ENCODE measurements around the gene MLPH.
"Not testable (repeated sequence)": the region's sequence is repeated elsewhere in the genome, so short reads cannot be mapped to it uniquely, and the experiment has no call there.

MLPH gene

DNA sequence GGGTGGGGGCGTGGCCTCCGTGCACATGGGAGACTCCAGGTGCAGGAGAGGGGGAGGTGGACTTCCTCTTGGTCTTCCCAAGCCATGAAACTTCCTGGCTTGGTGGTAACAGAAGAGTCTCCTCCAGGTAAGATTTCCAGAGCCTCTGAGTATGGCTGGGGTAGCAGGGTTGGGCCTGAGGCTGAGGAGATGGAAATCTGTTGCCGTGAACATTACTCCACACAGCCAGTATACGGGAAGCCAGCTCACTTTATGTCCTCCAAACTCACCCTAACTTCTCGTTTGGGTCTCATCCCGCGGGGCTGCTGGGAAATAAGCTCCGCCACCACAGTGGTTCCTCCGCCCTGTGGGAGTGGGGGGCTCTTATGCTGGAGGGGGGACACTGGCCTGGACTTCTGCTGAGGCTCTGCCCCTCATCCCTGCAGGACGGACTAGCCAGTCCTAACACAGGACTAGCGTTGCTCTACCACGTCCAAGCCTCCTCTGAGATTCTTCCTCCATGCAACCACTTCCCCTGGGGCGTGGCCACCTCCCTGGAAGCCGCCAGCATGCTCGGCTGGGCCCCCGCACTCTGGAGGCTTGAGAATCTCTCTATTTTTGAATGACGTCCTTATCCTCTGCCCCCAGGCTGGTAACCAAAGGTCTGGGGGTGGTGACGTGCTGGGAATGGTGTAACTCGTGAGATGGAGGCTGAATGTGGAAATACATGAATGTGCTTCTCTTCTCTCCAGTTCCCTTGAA, 104.3 kb downstream of the MLPH start:
- peak in 1 of 2 experiments; percentile 25 for DNase-seq

DNA sequence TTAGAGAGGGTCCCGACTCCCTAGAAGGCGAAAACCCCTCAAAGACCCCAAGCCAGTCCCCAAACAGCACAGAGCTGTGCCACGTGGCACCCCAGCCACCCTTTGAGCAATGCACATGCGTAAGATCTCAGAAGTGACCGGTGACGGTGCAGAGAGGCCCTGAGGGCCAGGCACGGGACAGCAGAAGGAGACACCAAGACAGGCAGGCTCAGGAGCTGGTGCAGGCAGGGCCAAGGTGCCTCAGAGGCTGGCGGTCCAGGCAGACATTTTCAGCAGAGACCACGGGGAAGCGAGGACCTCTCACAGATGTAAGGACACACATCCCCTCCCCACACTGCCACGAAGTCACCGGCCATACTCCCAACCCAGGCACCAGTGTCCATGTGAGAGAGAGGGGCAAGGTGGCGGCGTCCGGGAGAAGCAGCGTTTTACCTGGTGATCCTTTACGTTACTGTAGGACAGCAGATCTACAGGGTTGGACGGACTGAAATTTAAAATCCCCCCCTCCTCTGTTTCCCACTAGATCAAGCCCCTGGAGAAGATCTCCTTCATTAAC, 105.5 kb downstream of the MLPH start:
- no peak for DNase-seq

DNA sequence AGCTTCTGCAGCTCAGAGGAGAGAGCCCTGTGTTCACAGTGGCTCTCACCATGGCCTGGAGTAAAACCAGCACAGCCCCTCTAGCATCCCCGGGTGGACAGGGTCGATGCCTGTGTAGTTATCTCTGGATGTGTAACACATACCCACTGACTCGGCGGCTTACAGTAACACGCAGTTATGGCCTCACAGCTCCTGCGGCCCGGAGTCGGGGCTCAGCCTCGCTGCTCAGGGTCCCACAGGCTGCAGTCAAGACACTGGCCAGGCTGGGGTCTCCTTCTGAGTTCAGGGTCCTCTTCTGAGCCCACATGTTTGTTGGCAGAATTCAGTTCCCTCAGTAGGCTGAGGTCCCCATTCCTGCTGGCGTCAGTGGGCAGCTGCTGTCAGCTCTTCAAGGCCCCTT, 106.0 kb downstream of the MLPH start:
- DNase-seq = no peak

DNA sequence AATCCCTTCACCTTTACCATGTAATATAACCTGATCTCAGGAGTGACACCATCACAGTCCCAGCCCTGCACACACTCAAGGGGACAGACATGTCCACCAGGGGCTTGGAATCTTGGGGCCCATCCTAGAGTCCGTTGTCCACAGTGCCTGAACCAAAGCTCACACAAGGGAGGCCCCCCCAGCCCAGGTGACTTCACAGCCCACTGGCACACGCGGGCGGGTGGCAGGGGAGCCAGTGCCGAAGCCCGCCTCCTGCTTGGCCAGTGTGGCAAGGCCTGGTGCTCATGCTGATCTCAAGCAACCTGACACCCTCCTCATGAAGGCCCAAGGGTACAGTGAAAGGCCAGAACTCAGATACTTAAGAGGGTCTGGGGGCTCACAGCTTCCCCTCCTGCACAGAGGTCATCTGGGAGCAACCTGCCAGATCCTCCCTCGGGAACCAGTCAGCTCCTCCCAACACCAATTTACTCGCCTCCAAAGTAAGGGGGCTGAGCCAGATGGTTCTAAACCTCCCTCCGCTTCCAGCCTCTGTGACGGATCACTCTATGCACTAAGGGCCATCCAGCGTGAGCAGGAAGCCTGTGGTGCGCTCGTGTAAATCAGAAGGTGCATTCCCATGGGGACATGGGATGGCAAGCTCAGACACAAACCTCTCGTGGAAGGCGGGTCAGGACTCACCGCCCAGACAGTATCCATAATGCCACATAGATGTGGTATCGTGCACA, 106.7 kb downstream of the MLPH start:
- DNase-seq = no peak

DNA sequence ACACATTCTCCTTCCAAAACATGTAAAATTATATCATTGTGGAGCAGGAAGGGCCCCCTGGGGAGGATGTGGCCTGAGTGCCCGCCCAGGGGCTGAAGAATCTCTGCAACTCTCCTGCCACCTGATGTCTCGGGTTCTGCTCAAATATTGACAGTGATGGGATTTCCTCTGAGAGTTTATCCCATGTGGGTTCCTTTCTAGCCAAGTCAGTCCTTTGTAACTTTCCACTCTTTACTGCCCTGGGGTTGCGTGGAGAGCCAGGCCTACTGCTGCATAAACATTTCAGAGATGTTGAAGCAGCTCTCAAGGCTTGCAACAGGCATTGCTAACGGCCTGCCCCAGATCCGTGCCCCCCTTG, 107.4 kb downstream of the MLPH start:
- no peak for DNase-seq

DNA sequence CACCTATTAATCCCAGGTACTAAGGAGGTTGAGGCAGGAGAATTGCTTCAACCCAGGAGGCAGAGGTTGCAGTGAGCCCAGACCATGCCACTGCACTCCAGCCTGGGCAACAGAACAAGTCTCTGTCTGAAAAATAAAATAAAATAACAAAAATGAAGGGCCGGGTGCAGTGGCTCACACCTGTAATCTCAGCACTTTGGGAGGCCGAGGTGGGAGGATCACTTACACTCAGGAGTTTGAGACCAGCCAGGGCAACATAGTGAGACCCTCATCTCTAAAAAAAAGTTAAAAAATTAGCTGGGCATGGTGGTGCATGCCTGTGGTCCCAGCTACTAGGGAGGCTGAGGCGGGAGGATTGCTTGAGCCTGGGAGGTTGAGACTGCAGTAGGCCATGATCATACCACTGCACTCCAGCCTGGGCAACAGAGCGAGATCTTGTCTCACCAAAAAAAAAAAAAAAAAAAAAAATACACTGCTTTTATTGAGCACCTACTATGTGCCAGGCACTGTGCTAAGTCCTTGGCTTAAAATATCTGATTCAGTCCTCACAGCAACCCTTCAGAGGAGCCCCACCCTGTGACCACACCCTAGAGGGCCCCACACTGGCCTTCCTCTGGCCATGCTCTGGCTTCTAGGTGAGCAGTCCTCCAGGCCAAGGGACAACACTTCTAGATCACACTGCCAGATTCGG, 108.9 kb downstream of the MLPH start:
- not testable (repeated sequence) for DNase-seq

DNA sequence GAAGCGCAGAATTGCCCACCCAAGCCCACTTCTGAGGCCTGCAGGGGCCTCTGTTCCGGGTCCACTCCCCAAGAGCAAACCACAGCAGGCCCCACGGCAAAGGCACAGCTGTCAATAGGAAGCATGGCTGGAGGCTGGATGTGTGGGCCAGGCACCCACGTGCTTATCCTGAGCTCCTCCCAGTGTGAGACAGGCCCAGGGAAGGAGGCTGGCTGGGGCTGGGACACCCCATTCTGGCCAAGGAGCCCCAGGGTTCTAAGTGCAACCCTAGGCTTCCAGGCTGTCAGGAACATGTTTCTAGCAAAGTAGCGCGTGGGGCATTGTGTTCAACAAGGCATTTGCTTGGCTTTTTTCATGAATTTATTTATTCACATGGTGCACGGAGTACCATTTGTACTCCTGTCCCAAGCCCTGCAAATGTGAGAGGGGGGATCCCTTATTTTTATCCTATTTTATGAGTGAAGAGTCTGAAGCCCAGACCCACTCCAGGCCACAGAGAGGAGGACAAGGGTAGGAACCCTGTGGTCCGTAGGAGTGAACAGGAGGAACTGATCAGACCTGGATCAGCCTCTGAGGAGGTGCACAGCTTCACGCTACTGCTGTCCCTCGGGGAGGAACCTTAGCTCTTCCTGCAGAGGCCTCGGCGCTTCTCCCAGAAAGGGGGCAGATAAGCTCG, 109.6 kb downstream of the MLPH start:
- no peak for DNase-seq

DNA sequence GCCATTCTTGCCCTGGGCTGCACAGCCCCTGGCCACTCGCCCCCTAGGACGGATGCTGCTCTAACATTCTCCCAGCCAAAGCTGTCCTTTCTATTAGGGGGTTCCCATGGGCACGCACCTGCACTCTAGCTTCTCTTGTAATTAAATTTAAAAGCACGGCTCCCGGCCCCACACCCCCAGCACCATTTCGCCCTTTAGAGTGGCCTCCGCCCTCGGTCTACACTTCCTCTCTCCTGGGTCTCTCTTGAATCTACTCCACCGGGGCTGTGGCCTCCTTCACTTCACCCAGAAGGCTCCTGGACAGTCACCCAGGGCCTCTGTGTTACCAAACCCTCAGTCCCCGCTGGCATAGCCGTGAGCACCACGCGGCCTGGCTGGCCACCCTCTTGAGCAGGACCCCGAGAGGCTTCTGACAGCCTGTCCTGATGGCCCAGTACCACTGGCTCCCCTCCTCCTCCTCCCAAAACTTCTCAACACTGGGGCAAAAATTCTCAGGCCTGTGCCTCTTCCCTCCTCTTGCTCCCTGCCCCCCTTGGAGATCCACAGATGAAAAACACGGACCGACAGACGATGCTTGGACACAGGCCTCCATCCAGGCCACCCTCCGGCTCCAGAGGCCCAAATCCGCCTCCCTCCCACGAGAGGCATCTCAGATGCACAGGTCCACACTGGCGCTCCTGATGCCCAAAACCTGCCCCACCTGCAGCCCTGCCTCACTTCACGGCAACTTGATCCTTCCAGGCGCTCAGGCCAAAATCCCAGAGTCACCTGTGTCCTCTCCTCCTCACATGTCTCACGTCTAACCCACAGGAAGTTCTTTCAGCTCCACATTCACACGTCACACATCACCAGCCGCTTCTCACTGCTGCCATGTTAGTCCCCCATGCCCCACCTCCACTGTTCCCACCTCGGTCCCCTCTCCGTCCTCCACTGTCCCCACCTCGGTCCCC, 110.4 kb downstream of the MLPH start:
- no peak for DNase-seq

DNA sequence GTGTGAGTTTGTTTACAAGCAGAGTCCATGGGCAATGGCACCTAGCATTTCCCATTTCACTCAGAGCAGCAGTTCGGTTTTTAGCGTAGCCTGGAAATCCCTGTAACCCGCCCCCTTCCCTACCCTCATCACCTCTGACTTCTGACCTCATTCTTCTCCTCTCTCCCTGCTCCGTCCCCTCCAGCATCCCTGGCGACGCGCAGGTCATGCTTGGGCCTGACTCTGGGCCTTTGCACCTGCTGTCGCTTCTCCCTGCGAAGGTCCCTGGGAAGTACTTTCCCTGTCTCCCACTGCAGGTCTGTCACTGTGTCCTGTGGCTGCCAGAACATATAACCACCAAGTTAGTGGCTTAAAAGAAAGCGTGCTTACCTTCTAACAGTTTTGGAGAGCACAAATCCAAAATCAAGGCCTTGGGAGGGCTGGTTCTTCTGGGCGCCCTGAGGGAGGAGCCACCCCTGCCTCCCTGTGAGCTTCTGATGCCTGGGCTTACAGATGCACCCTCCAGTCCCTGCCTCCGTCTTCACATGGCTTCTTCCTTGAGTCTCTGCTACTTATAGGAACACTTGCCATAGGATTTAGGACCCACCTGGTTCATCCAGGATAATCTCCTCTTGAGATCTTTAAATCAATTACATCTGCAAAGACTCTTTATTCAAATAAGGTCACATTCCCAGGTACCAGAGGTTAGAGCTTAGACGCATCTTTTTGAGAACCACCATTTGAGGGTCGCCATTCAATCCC, 111.6 kb downstream of the MLPH start:
- DNase-seq = no peak

DNA sequence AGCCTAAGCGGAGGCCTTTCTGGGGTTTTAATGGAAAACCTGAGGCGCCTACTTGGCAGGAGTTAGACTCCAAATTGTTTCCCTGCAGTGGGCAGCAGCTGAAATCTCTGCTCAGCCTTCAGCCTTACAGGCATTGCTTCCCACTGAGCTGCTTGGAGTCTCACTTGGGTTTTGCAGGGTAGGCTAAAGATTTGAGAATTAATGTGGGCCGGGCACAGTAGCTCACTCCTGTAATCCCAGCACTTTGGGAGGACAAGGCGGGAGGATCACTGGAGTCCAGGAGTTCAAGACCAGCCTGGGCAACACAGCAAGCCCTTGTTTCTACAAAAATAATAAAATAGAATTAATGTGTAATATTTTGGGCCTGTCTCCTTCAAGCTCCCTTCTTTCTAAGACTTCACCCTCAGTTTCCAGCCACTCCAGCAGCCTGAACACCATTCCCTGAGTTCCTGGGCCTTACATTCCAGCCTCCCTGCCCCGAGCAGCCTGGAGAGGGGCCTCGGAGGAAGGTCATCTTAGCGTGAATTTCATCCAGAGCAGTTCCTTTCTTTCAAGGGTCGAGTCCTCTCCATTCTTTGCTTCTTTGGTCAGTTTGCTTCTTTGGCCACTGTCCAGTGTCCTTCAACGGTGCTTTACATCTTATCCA, 112.5 kb downstream of the MLPH start:
- no peak for DNase-seq

DNA sequence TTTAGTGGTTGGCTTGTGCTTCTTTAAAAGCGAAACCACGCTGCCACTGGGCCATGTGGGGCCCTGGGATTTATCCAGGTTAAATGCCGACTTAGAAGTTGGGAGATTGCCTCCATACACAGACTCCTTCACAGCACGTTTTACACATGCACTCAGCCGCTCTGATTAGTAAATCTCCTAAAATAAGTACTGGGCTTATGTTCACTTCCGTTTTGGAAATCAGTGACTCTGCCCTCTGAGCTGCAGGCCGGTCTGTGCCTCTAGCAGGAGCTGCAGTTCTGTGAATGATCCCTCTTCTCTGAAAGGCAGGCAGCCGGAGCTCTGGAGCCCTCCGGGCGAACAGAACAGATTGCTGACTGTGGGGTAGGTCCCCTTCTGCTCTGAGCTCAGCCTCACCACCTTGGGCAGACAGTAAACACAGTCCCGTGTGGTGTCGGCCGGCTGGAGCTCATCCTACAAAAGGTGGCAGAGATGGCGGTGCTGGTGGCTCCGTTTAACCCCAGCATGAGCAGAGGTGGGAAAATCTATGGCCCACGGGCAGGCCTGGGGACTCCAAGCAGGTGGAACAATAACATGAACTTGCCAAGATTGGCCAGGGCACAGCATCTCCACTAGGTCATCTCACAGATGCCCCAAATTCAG, 113.3 kb downstream of the MLPH start:
- DNase-seq = no peak

DNA sequence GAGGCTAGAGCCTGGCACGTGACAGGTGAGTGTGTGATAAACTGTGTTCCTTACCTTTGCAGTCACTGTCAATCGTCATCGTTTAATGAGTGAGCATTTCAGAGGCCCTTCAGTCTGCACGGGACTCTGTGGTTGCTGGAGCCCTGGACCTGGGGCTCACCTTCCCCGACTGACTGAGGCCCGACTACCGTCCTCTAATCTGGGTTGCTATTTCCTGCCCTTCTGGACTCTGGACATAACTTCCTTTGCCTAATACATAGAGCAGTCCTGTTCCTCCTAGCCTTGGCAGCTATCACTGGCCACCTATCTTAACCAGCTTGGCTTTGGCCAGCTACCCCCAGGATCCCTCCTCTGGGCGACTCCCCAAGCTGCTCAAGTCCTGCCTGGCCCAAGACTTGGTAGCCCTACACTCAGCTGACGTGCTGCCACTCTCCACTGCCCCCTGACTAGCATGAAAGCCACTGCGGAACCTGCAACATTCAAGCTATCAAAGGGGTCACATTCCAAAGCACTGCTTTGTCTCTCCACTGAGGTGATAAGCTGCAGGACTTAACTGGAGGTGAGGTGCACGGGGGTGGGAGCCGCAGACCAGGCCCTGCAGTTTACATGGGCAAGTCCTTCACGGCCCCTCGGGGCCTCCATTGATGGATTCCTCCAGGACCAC, 114.5 kb downstream of the MLPH start:
- no peak for DNase-seq

DNA sequence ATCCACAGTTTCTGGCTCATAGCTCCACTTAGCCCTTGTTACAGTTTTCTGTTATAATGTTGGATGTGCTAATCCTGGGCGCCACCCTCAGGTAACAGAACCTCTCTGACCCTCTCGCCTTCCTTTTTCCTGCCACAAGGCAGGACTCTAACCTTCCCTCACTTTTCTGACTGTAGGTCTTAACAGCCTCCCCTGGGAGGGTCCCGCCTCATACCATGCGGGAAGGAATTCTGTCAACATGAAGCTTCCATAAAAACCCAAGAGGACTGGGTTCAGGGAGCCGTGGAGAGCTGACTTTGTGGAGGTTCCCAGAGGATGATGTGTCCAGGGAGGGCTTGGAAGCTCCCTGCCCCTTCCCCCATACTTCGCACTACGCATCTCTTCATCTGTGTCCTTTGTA, 115.4 kb downstream of the MLPH start:
- DNase-seq = no peak

DNA sequence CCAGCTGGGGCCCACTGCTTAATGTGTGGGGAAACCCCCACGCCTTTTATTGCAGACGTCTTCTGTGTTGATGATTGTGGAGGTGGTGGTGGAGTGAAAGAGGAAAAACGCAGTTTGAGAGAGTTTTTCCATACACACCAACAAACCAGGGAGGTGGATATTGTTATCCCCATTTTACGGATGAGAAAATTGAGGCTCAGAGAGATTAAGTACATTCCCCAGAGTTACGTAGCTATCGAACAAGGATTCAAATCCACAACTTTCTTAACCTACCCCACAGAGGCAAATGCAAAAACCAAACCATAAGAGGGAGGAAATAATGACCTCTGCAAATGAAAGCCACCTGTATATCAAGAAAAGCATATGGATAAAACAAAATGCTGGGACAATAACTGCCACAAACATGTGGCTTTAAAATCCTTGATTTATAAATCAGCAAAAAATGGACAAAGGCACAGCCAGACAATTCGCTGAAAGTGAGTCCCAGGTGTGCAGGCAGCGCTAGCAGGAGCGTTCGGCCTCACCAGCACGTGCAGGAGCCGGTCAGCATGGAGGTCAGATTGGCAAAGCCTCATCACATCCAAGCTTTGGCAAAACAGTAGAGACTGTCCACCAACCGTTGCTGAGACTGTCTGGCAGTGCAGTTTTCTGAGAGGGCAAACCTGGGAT, 116.1 kb downstream of the MLPH start:
- DNase-seq = no peak

DNA sequence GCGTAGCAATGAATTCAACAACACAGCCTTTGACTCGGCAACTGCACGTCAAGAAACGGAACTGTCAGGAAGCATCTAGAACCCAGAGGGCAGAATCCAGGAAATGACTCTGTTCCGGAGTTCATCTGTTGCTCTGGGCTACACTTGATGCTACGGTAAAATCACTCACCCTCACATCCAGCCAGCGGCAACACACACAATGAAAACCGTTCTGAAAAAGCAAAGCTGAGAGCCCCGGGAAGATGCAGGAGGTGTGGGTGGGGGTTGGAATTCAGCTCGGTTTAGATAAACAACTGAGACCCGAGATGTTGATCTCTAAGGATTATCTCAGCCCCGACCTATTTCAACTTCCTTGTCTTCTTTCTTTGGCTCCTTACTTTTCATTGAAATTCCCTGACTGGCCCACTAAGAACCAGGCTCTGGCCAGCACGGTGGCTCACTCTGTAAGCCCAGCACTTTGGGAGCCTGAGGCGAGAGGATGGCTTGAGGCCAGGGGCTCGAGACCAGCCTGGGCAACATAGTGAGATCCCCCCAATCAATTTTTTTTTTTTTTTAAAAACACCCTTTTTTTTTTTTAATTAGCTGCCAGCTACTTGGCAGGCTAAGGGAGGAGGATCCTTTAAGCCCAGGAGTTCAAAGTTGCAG, 116.8 kb downstream of the MLPH start:
- peak; percentile 26 to 43 for DNase-seq

DNA sequence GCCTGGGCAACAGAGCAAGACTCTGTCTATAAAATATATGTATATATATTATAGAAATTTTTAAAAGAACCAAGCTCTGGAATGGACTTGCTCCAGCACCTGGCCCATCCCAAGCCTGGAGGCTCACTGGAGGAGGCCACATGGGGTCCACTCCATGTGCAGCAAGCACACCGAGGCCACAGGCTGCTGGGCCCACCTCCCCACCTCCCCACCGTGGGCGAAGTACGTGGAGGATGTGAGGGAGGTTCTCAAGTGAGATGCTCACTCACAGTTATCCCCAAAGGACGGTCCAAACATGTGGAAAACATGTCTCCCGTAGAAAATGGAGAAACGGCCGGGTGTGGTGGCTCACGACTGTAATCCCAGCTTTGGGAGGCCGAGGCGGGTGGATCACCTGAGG, 117.3 kb downstream of the MLPH start:
- no peak for DNase-seq

Measured in activated CD4-positive, alpha-beta T cell treated with anti-CD3 and anti-CD28 coated beads, Interleukin-2, amount 50 U/mL, for 48 hours (primary cell).